ENCODE data around the gene DCAF11.
"Not testable (repeated sequence)": the region's sequence is repeated elsewhere in the genome, so short reads cannot be mapped to it uniquely, and the experiment has no call there.

The DCAF11 gene

DNA sequence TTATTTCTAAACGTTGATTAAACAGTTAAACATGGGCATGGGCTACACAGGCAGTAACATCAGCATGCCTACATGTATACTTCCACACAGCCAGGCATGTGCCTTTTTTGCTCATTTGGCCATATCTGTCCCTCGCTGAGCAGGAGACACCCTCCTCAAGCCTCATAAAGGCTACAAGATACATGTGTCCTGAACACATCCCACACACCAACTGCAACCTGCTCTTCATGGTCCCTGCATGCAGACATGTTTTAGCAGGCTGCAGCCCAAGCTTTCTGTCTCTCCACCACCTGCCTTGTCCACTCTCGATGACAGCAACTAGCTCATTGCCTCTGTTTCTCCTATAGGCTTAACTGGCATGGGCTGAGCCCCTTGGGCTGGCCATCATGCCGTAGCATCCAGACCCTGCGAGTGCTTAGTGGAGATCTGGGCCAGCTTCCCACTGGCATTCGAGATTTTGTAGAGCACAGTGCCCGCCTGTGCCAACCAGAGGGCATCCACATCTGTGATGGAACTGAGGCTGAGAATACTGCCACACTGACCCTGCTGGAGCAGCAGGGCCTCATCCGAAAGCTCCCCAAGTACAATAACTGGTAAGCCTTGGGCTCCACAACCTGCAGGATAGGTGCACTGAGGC is 17.9 kb upstream of the DCAF11 start:
- no peak for DNase-seq (ENCODE audit: low read depth)

DNA sequence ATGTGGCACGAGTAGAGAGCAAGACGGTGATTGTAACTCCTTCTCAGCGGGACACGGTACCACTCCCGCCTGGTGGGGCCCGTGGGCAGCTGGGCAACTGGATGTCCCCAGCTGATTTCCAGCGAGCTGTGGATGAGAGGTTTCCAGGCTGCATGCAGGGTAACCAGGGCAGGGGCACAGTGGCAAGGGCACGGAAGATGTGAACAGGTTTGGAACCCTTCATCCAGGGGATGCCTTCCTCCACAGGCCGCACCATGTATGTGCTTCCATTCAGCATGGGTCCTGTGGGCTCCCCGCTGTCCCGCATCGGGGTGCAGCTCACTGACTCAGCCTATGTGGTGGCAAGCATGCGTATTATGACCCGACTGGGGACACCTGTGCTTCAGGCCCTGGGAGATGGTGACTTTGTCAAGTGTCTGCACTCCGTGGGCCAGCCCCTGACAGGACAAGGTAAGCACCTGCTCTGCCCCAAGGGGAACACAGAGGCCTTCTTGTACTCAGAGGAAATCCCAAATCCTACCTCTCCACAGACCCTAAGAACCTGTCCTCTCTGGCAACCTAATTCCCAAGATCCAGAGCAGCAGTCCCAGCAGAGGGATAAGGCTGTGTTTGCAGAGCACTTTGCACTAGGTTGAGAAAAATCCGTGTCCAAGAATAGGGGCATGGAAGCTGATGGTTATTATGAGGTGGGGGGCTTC is 16.2 kb upstream of the DCAF11 start:
- no peak for DNase-seq (ENCODE audit: low read depth)

DNA sequence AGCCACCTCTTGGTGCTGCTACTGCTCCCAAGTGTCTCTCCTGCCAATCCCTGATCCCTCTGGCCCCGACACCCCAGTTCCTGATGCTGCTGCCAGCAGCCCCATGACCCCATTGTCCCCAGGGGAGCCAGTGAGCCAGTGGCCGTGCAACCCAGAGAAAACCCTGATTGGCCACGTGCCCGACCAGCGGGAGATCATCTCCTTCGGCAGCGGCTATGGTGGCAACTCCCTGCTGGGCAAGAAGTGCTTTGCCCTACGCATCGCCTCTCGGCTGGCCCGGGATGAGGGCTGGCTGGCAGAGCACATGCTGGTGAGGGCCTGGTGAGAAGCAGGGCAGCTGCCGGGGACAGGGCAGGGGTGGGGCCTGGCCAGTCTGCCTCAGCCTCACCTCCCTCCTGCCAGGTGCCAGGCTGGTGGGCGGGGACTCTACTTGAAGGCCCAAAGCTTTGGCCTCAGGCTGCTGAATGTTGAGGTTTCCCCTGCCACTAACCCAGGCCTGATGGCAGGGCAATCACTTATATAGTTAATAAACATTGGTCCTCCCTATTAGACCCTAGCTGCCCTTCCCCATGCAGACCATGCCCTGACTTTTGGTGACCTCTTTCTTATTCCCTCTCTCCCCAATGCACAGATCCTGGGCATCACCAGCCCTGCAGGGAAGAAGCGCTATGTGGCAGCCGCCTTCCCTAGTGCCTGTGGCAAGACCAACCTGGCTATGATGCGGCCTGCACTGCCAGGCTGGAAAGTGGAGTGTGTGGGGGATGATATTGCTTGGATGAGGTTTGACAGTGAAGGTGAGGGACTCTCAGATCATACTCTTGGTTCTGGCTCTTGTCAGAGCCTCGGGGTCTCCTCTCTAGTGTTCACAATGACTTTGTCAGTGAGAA is 15.4 kb upstream of the DCAF11 start:
- DNase-seq (ENCODE audit: low read depth), result no peak

DNA sequence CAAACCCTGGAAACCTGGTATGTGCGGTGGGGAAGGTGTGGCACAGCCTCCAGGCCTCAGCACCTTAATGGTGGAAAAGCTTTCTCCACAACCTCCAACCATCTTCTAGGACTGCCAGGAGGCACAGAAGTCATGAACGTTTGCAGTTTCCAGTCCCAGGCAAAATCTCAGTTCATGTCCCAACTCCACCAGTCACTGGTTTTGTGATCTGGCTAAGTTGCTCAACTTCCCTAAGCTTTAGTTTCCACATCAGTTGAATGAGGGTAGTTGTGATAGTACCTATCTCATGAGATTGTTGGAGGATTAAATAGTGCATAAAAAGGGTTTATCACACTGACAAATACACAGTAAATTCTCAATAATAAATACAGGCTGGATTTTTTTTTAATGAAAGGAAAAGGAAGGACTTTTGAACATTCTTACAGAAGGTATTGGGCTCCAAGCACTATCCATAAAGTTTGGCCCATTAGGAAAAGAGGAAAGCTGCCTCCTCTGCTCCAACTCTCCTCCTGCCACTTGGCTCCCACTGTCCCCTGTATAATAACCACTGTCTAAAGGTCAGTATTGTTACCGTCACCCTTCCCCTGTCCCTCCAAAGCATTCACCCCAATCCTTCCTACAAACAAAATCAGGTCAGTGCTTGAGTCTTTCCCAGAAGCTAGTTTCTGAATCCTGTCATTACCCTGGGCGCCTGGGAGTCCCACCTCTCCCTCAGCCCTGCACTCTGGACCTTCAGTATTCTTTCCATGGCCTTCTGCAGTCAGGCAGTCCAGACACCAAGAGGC is 14.2 kb upstream of the DCAF11 start:
- no peak for DNase-seq (ENCODE audit: low read depth)

DNA sequence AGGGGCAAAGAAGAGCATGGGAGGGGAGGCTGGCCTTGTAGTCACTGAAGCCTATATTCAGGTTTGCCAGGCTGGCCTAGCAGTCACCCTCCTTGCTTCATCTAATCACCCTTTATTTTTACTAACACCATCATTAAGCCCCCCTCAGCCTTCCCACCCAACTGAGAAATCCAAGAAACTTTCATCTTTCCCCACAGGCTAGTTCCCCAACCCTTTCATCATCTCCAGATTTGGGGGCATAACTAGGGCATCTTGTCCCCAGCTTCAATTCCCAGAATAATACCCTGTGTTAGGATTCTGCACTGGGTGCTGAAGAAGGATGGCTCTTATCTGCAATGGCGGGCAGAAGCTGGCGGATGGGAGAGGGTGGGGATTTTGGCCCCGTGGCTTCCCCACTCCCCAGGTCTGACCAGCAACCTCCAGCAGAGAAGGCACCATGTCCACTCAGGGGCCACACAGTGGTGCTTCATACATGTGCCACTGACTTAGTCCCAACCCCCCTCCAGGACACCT is 13.5 kb upstream of the DCAF11 start:
- DNase-seq (ENCODE audit: low read depth), result no peak

DNA sequence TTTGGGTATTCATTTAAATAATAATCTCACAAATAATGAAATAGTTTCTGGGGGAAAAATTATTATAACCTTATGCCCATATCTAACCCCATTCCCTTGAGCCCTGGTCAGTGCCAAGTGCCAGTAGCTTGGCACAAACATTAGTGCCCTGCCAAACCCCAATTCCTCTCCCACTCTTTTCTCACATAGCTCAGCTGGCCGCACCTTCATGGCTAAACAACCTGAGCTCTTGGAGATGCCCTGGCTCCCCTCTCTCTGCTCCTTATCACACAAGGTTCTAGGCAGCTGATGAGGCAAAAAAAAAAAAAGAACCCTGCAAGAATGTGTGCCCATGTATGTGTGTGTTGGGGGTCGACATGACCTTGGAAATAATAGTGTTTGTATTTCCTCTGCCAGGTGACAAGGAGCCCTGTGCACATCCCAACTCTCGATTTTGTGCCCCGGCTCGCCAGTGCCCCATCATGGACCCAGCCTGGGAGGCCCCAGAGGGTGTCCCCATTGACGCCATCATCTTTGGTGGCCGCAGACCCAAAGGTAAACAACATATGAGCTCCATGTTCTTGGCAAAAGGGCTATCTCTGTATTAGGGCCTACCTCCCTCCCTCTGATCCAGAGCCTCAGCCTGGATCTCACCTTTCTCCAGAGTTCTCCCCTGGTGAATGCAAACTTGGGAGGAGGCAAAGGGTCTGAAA is 12.1 kb upstream of the DCAF11 start:
- no peak for DNase-seq (ENCODE audit: low read depth)

DNA sequence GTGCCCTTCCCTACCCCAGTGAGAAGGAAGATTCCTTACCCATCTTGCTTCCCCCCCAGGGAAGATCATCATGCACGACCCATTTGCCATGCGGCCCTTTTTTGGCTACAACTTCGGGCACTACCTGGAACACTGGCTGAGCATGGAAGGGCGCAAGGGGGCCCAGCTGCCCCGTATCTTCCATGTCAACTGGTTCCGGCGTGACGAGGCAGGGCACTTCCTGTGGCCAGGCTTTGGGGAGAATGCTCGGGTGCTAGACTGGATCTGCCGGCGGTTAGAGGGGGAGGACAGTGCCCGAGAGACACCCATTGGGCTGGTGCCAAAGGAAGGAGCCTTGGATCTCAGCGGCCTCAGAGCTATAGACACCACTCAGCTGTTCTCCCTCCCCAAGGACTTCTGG is 11.1 kb upstream of the DCAF11 start:
- DNase-seq (ENCODE audit: low read depth), result no peak

DNA sequence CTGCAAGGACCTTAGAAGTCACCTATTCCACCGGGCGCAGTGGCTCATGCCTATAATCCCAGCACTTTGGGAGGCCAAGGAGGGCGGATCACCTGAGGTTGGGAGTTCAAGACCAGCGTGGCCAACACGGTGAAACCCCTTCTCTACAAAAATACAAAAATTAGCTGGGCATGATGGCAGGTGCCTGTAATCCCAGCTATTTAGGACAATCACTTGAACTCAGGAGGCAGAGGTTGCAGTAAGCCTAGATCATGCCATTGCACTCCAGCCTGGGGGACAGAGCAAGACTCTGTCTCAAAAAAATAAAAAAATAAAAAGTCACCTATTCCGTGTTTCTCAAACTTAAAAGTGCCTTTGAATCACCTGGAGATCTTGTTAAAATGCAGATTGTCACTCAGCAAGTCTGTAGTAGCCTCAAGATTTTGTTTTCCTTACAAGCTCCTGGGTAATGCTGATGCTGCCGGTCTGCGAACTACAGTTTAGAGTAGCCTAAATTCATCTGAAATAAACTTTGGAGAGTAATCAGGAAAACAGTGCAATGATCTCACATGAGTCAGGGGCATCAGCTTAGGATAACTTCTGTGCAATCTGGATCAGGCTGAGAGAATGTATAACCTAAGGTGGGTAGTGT is 8.9 kb upstream of the DCAF11 start:
- not testable (repeated sequence) for DNase-seq (ENCODE audit: low read depth)

DNA sequence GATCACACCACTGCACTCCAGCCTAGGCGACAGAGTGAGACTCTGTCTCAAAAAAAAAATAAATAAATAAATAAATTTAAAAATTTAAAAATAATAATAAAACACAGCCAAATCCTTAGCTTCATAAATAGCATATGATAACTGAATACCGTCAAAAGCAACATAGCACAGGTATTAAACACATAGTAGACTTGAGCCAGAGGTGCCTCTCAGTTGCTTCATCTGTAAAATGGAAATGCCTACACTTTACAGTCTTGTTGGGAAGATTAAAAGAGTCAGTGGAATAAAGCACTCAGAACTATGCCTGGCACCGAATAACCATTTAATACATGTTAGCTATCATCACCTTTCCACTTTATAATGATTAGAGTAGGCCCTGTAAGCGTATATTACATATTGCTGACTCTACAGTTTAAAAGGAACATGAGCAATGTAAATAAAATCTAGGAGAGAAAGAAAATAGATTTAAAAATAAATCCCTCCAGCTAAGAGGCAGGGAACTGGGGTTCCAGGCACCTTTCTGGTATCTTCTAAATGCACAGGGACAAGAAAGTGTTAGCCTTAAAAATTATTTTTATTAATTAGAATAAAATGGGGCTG is 7.8 kb upstream of the DCAF11 start:
- DNase-seq (ENCODE audit: low read depth), result no peak

DNA sequence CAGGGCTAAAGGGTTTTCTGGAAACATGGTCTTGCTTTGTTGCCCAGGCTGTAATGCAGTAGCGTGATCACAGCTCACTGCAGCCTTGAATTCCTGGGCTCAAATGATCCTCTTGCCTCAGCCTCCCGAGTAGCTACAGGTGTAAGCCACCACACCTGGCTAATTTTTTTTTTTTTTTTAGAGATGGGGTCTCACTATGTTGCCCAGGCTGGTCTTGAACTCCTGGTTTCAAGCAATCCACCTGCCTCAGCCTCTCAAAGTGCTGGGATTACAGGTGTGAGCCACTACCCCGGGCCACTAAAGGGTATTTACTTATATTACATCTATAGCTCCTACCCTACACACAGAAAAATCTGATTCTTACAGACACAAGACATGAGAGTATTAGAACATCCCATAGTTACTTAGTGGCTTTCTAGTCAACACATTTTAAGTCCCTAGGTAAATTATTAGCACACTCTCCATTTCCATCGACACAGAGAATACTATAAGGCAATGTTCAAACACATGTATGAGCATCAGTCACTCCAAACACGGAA is 6.2 kb upstream of the DCAF11 start:
- DNase-seq (ENCODE audit: low read depth), result no peak

DNA sequence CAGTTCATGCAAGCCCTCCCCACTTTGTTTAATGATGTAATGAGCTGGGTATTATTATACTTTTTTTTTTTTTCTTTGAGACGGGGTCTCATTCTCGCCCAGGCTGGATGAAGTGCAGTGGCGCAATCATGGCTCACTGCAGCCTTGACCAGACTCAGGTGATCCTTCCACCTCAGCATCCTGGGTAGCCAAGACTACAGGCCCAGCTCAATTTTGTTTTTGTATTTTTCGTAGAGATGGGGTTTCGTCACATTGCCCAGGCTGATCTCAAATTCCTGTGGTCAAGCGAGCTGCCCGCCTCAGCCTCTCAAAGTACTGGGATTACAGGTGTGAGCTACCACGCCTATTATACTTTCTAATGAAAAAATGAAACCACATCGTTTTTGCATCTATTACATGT is 4.5 kb upstream of the DCAF11 start:
- DNase-seq (ENCODE audit: low read depth), result no peak

DNA sequence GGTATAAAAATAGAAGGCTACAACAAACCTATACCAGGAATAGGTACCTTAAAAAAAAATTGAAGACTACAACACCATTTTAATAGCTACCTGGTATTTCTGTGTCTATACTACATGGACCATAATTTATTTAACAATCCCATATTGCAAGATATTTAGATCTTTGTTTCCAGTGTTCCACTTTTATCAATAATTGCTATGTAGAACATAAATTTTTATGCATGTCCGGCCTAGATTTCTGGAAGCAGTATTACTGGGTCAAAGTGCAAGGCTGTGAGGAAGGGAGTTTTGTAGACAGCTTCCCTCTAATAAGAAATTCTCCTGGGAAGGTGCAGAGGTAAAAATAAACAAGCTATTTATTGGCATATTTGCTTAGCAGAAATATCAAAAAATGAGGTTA is 4.1 kb upstream of the DCAF11 start:
- no peak for DNase-seq (ENCODE audit: low read depth)

DNA sequence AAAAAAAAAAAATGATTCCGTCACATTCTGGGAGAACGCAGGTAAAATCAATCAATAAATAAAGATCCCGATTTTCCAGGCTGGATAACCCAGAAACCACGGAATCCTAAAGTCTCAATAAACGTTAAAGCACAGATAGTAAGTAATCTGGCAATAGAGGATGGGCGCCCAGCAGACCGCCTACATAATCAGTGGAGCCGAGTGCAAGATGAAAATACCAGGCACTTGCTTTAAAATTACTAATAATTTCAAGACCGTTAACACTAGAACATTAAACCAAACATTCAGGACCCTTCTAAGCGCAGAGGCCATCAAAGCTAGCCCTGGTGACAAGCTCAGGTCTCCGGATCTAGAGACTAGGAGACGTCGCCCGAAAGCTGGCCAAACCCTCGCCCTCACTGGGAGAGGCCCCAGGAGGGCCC is 1.2 kb upstream of the DCAF11 start:
- DNase-seq (ENCODE audit: low read depth), result no peak

DNA sequence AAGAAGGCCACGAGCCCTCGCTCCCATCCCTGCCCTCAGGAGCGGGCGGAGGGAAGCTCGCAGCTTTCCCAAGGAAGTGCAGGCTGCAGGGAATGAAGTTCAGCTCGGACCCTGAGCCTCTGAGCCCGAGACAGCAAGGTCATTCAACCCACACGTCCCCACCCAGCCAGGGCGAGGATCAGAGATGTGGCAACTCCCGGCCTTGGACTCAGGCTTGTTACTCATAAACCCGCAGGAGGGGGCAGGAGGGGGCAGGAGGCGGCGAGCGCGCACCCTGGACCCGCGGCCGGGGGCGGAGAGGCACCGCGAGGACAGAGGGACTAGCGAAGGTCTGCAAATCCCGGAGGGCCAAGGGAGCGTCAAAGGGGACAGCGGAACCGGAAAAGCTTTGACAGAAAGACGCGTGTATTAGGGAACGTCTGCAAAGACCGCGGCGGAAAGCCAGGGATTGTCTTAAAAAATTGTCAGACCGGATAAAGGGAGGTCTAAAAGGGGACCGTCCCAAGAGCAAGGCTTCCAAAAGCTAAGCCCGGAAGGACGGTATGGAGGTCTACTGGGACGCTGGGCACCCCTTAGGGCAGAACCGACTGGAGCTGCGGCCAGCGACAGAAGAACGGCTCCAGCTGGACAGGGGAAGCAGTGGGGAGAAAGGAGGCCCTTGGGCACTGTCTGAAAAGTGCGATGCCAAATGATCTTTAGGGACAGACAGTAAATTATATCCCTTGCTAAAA is 611 bp upstream of the DCAF11 start:
- DNase-seq (ENCODE audit: low read depth), result peak; percentile 56

DNA sequence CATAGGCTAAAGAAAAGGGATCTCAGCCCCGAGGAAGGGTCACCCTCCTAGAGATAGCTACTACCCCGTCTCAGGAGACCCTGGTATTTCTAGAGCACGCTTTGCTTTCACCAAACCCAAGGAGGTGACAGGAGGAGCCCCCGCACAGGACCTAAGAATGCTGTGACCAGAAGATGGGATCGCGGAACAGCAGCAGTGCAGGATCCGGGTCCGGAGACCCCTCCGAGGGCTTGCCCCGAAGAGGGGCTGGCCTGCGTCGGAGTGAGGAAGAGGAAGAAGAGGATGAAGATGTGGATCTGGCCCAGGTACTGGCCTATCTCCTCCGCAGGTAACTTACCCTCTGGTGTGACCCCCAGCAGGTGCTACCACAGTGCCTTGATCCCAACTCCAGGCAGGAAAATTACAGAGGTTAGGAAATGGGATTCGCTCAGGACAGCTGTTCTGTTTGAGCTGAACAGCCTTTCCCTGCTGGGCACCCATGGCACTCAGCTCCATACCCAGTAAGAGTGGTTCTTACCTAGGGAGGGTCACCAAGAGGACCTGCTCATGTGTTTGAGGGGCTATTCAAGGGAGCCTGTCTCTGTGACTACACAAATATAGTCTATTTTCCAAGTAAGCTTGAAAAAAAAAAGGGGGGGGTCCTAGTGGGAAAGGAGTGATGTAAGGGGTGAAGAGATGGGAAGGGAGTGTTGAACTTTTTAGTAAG is 998 bp downstream of the DCAF11 start:
- DNase-seq (ENCODE audit: low read depth), result no peak

DNA sequence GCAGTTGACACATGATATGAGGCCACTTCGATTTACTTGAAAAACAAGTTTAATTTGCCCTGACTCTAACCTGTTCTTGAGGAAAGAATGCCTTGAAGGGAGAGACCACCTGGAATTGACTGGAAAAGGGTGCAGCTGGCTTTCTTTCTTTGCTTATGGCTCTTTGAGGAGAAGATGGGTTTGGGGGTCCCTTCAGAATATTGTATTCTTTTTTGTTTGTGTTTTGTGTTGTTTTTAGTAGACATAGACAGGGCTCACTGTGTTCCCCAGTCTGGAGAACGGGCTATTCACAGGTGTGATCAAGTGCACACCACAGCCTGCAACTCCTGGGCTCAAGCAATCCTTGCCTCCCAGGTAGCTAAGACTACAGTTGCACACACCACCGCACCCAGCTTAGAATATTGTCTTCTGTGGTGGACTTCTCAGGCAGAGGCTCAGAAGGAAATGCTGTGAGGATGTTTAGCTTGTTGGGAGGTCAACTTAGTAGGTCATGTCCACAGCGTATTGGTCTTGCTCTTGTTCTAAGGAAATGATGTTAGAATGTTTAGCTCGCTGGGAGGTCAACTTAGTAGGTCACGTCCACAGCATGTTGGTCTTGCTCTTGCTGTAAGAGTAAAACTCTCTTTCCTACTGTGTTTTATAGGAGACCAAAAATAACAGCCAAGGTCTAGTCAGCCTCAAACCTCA is 1.7 kb downstream of the DCAF11 start:
- DNase-seq (ENCODE audit: low read depth), result no peak

DNA sequence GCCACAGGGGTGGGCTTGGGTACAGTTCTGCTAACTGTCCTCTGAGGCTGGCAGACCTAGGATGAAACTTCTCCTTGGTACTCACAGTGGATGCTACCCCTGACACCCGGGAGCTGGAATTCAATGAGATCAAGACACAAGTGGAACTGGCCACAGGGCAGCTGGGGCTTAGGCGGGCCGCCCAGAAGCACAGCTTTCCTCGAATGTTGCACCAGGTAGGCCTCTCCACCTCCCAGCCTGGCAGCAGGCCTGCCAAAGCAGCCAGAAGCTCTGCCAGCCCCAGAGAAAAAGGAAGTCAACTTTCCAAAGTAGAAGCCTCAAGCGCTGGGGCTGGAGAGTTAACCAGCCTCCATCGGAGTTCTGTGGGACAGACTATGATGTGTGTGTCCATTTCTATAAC is 2.6 kb downstream of the DCAF11 start:
- DNase-seq (ENCODE audit: low read depth), result no peak

DNA sequence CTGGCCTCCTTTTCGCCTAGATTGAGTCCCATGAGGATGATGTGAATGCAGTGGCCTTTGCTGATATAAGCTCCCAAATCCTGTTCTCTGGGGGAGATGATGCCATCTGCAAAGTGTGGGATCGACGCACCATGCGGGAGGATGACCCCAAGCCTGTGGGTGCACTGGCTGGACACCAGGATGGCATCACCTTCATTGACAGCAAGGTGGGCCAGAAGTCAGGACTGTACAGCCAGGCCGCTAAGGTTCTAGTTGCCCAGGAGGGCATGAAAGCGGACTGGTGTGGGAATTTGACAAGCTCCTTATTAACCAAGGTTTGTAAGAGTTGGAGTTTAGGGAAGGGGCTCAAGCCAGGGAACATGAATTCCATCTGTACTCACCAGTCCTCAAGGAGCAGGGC is 5.1 kb downstream of the DCAF11 start:
- no peak for DNase-seq (ENCODE audit: low read depth)

All from activated gamma-delta T cell treated with anti-CD3 and anti-CD28 coated beads, Interleukin-2, amount 50 U/mL, for 16 hours (primary cell).